NCI-H2171 treated with DMSO at 0.1 percent for 48 hours (cell line): ENCODE data around the gene HS3ST4.

Source experiments
- DNase-seq: peaks from one replicate; lab custom pipeline; 2025; lab: John Stamatoyannopoulos, UW

The HS3ST4 gene

GRCh38 chr16:25691519-25692091, at the start of gene HS3ST4:
TSS of gene HS3ST4 (plus strand) at chr16:25691959.
- DNase-seq: no peak

DNA sequence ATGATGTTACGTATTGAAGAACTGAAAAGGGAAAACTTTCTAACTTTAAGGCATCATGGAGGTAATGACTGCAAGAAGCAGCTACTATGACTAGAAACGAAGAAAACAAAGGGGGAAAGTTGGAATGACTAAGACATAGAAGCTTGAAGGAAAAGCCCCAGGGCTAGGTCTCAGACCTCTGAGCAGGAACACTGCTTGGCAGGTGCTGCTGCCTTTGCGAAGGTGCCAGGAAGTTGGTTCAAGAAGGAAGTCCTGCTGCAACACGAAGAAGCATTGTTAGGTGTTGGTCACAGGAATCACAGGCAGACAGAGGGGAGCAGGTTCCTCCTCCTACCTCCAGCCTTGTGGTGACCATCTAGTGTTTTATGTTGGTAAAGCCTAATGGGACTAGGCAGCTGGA, 48.1 kb upstream of the HS3ST4 start:
- DNase-seq: no peak

- no peak for DNase-seq
Measured at GRCh38 chr16:25656639-25657038, 35.1 kb upstream of the HS3ST4 start.

DNA sequence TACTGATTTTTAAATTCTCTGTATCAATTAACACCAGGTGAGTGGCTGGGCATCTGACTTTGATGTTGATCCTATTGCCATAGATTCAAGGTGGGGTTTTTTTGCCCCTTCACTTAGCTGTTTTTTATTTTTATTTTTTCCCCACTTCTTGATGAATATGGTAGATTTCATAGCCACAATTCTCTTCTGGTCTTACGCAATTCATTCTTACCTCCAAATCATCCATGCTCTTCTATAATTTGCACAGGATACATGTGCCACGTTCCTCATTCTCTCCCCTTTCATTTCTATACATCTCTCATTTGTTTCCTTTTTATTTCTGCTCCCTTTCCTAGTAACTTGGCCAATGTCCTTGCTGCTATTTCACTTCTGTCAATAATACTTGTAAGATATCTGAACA, 14.9 kb upstream of the HS3ST4 start:
- DNase-seq: no peak

DNA sequence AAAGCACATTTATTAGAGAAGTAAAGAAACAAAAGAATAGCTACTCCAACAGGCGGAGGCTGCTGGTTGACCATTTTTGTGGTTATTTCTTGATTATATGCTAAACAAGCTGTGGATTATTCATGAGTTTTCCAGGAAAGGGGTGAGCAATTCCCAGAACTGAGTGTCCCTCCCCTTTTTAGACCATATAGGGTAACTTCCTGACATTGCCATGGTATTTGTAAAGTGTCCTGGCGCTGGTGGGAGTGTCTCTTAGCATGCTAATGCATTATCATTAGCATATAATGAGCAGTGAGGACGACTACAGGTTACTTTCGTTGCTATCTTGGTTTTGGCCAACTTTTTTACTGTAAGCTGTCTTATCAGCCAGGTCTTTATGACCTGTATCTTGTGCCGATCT, 12.2 kb upstream of the HS3ST4 start:
- no peak for DNase-seq

GRCh38 chr16:25689137-25689836, 2.5 kb upstream of the HS3ST4 start:
- DNase-seq: no peak

DNA sequence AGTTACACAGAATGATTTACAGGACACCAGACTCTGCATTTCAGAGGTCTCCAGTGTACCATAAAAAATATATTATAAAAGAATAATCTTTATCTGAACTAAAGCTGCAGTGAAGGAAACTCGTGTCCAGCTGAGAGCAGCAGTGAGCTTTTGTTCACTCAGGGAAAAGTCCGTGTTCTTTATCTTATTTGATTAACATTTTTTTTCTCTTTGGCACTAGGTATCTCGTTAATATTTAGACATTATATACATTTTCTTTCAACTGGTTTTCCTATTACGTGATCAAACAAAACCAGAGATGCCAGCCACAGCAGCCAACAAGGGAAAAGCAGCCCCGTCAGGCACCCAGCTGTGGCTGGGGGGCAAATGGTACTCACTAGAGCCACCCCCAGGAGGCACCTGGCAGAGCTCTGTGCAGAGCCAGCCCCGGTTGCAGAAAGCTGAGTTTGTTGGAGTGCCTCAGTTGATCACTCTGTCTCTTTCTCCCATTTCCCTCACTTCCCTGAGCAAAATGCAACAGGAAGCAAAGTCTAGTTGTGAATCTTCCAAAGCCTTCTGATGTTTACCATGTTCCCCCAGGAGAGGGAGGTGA, 1.1 kb upstream of the HS3ST4 start:
- DNase-seq: no peak

GRCh38 chr16:25692351-25692741, 587 bp downstream of the HS3ST4 start:
- no peak for DNase-seq

GRCh38 chr16:25692742-25693508, 1.2 kb downstream of the HS3ST4 start:
- DNase-seq: no peak

DNA sequence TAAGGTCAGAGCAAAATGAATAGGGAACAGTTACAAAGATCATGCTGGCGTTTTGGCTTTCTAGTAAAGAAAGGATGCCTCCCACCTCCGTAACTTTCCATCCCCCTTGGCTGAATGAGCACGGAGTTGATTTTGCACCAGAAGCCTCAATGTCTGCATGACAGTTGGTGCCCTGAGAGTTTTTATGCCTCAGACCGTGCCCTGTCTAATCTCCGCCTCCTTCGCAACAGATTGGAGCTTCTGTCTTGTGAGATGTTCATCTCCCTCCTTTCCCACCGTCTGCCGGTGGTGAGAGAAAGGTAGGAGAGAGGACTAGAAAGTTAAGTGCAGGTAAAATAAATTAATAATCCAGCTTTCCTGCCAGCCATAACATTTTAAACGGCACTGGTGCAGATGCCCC, 1.9 kb downstream of the HS3ST4 start:
- DNase-seq: no peak

- no peak for DNase-seq
Measured at GRCh38 chr16:25699069-25699468, 7.3 kb downstream of the HS3ST4 start.

- DNase-seq: no peak
Measured at GRCh38 chr16:25700547-25700946, 8.8 kb downstream of the HS3ST4 start.

DNA sequence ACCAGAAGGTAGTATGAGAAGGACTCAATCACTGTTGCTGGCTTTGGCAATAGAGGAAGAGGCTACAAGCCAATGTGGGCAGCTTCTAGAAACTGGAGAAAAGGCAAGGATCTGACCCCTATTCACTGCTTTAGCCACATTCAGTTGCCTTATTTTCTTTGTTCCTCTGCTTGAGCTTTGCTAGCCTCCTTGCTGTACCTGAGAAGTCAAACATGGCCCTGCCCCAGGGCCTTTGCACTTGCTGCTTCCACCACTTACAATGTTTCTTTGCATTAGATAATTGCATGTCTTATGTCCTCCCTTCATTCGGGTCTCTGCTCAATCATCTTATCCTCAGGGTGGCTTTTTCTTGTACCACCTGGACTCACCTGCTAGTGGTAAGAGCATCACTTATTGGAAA, 15.8 kb downstream of the HS3ST4 start:
- DNase-seq: no peak

GRCh38 chr16:25707982-25708583, 16.3 kb downstream of the HS3ST4 start:
- no peak for DNase-seq

GRCh38 chr16:25709213-25709612, 17.5 kb downstream of the HS3ST4 start:
- no peak for DNase-seq

GRCh38 chr16:25713785-25714570, 22.2 kb downstream of the HS3ST4 start:
- DNase-seq: no peak

DNA sequence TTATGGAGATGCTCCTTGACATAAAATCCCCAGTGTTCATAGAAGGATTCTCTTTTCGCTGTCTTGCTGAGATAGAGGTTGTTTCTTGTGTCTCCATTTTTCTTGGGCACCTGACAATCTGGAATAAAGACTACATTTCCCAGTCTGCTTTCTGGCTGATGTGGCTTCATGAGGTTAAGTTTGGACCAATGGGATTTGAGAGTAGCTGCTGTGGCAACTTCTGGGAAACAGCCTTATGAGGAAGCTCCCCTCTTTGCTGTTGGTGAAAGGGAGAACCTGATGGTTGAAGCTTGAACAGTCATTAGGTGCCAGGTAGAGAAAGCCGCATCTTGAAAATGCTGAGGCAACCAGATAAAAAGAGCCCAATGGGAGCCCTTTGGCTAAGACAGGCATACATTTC, 24.4 kb downstream of the HS3ST4 start:
- DNase-seq: no peak

- DNase-seq: no peak
Measured at GRCh38 chr16:25721439-25721838, 29.7 kb downstream of the HS3ST4 start.

- no peak for DNase-seq
Measured at GRCh38 chr16:25726430-25727098, 34.8 kb downstream of the HS3ST4 start.

- DNase-seq: no peak
Measured at GRCh38 chr16:25729188-25729915, 37.6 kb downstream of the HS3ST4 start.
